GM19193 (cell line): ENCODE measurements around the gene COPG2.

Source experiments
- POLR2A ChIP-seq: IDR thresholded peaks from 4 replicates; pipeline ENCODE4 v1.6.1; 2011; ENCODE audit not compliant: insufficient read depth, insufficient read length; ENCODE audit errors: extremely low read depth

COPG2 gene

GRCh38 chr7:130463553-130464434 lies 204.8 kb downstream of the COPG2 start:
- TF ChIP-seq POLR2A, result no peak

- no peak for TF ChIP-seq POLR2A
These were observed 207.3 kb downstream of the COPG2 start for GRCh38 chr7:130461272-130461671.

DNA sequence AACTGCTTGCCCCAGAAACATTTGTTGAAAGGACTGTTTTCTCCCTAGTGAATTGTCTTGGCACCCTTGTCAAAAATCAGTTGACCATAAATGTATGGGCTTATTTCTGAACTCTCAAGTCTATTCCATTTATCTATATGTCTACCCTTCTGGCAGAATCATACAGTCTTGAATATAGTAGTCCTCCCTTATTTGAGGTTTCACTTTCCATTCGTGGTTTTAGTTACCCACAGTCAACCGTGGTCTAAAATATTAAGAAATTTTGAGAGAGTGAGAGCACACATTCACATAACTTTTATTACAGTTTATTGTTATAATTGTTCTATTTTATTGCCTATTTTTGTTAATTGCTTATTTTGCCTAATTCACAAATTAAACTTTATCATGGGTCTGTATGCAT lies 210.3 kb downstream of the COPG2 start:
- no peak for TF ChIP-seq POLR2A
